HG02588 (cell line): ENCODE data around the gene STK11.

ENCODE experiments used
- ATAC-seq: cut with Tn5 transposase; IDR thresholded peaks from one replicate; pipeline ENCODE4 v1.9.1; 2021; ENCODE audit warnings: mild to moderate bottlenecking, moderate library complexity; ENCODE audit not compliant: unreplicated experiment

The STK11 gene

DNA sequence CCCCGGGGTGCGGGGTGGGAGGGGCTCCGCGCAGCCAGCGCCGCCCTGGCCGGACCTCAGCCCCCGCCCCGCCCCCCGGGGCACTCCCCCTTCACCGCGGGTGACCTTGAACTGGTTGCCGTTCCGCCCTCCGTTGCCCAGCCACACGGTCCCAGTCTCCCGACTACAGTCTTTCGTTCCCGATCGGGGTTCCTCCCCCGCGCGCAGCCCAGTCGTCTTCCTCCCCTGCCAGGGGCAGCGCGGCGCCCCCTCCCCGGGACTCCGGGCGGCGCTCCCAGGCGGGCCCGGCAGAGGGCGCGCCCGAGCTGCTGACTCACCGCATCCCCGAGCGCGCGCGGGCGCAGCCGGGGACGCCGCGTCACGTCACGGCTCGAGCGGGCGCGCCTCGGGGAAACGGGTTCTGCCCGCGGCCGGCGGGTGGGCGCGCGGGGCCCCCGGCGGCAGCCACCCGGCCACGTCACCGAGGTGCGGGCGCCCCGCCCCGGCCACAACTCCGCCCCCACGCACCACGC is 43.3 kb downstream of the STK11 start:
- peak; percentile 29 for ATAC-seq

DNA sequence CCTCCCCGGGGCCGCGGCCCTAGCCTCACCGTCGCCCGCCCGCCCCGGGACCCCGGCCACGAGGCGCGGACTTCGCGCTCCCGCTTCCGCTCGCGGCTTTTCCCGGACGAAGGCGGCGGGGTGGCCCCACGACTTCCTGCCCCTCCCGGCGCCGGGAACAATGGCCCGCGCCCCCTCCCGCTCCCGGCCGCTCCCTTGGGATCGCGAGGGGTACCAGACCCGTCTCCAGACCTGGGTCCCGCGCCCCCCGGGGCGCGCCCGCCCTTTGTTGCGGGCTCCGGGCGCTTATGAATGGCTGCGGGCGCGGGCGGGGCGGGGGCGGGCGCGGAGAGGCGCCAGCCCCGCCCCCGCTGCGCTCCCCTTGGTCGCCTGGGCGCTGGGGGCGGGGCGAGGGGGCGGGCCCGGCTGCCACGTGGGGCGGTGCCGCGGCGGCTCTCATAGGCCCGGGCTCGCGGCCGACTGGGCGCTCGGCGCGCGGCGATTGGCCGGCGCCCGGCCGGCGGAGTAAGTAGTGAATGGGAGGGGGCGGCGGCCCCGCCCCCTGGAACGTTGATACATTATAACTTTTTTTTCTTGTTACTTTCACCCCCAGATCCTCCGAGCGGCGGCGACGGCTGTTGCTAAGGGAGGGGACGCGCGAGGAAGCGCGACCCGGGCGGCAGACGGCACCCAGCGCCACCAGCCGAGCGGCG is 43.9 kb downstream of the STK11 start:
- peak; percentile 42 for ATAC-seq

GRCh38 chr19:1249990-1250436 is 44.4 kb downstream of the STK11 start:
- ATAC-seq = no peak

DNA sequence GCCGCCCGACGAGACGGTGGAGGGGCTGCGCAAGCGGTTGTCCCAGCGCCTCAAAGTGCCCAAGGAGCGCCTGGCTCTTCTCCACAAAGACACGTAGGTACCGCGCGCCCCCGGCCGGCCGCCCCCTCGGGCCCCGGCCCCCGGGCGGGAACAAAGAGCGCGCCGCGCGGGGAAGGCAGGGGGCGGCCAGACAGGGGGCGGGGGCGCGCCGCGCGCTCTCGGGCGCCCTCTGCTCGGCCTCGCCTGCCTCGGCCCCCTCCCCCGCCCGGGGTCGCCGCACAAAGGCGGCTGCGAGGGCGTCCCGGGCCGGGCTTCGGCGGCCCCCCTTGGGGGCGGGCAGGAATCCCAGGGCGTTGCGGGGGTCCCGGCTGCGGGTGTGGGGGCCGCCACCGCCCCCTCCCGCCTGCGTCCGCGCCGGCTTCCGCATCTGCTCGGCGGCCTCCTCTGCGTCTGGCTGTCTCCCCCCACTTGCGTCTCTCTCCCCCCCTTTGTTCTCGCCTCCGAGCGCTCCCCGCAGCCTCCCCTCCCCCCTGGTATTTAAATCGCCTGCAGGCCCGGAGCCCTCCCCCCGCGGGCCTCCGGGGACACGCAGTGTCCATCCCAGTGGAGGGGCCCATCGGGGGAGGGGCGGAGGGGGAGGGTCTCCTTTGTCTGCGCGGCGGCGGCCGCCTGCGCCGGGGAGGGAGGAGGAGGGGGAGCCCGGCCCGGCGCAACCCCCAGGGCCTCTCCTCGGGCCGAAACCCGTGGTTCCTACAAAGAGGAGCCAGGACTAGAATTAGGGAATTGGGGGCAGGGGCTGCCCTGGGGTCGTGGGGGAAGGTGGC is 45.1 kb downstream of the STK11 start:
- no peak for ATAC-seq

- ATAC-seq = no peak
Measured at GRCh38 chr19:1251330-1252220, 46.0 kb downstream of the STK11 start.

- no peak for ATAC-seq
Measured at GRCh38 chr19:1252221-1252820, 46.7 kb downstream of the STK11 start.

- no peak for ATAC-seq
Measured at GRCh38 chr19:1252821-1253513, 47.4 kb downstream of the STK11 start.

GRCh38 chr19:1253514-1254080 is 48.0 kb downstream of the STK11 start:
- no peak for ATAC-seq

GRCh38 chr19:1254081-1254527 is 48.5 kb downstream of the STK11 start:
- no peak for ATAC-seq

GRCh38 chr19:1254530-1255185 is 49.1 kb downstream of the STK11 start:
- no peak for ATAC-seq

- ATAC-seq = no peak
Measured at GRCh38 chr19:1255186-1256161, 49.9 kb downstream of the STK11 start.

- no peak for ATAC-seq
Measured at GRCh38 chr19:1256646-1257474, 51.3 kb downstream of the STK11 start.

- ATAC-seq = no peak
Measured at GRCh38 chr19:1257475-1258162, 52.0 kb downstream of the STK11 start.

GRCh38 chr19:1258163-1258492 is 52.5 kb downstream of the STK11 start:
- no peak for ATAC-seq

- no peak for ATAC-seq
Measured at GRCh38 chr19:1258707-1259205, 53.2 kb downstream of the STK11 start.

- ATAC-seq = no peak
Measured at GRCh38 chr19:1259206-1259875, 53.8 kb downstream of the STK11 start.
